Stimulated activated CD4-positive, alpha-beta T cell treated with anti-CD3 and anti-CD28 coated beads, Interleukin-1b, Interleukin-23, amount 100 ng/mL, for 4 hours (primary cell): Measurements from ENCODE around the gene GSAP.
A peak's percentile ranks its signal among the peaks of the same experiment; 100 is the strongest.
"Not testable (repeated sequence)": the region's sequence is repeated elsewhere in the genome, so short reads cannot be mapped to it uniquely, and the experiment has no call there.

Experiments used
- DNase-seq, 2 donors: peaks; one replicate each; pipeline ENCODE4 v3.0.0-alpha.2; 2020; ENCODE audit warnings: low read depth in 2 of 2

GSAP gene

GRCh38 chr7:77360104-77360503, 56.0 kb downstream of the GSAP start:
- DNase-seq: no peak

GRCh38 chr7:77359599-77359998, 56.5 kb downstream of the GSAP start:
- DNase-seq: no peak

- no peak for DNase-seq
Observed at GRCh38 chr7:77354914-77355313, 61.2 kb downstream of the GSAP start.

GRCh38 chr7:77354484-77354883, 61.7 kb downstream of the GSAP start:
- no peak for DNase-seq

- DNase-seq: no peak
Observed at GRCh38 chr7:77353911-77354310, 62.2 kb downstream of the GSAP start.

GRCh38 chr7:77353407-77353721, 62.8 kb downstream of the GSAP start:
- no peak for DNase-seq

GRCh38 chr7:77352665-77353406, 63.3 kb downstream of the GSAP start:
- DNase-seq: no peak

GRCh38 chr7:77351539-77352004, 64.6 kb downstream of the GSAP start:
- DNase-seq: peak; percentile 11 to 23

GRCh38 chr7:77349141-77349540, 67.0 kb downstream of the GSAP start:
- no peak for DNase-seq

- DNase-seq: no peak
Observed at GRCh38 chr7:77348371-77348813, 67.8 kb downstream of the GSAP start.

GRCh38 chr7:77346441-77346840, 69.7 kb downstream of the GSAP start:
- DNase-seq: no peak

- not testable (repeated sequence) for DNase-seq
Observed at GRCh38 chr7:77345426-77345825, 70.7 kb downstream of the GSAP start.

GRCh38 chr7:77339726-77340125, 76.4 kb downstream of the GSAP start:
- no peak for DNase-seq

- DNase-seq: no peak
Observed at GRCh38 chr7:77338883-77339629, 77.1 kb downstream of the GSAP start.

- DNase-seq: no peak
Observed at GRCh38 chr7:77338260-77338659, 77.9 kb downstream of the GSAP start.

GRCh38 chr7:77337456-77337990, 78.6 kb downstream of the GSAP start:
- DNase-seq: no peak

- no peak for DNase-seq
Observed at GRCh38 chr7:77335581-77335980, 80.6 kb downstream of the GSAP start.

- DNase-seq: not testable (repeated sequence)
Observed at GRCh38 chr7:77334039-77334438, 82.1 kb downstream of the GSAP start.

- peak; percentile 9 to 11 for DNase-seq
Observed at GRCh38 chr7:77331938-77332695, 84.0 kb downstream of the GSAP start.

- no peak for DNase-seq
Observed at GRCh38 chr7:77330169-77330882, 85.8 kb downstream of the GSAP start.

GRCh38 chr7:77329466-77330168, 86.5 kb downstream of the GSAP start:
- DNase-seq: no peak
